Upper lobe of left lung (tissue), 4 donors: ENCODE data around the gene PDS5B.

Experiments
- EP300 ChIP-seq, 4 donors: sonication (generic); formaldehyde crosslinking; IDR thresholded peaks; one replicate each; pipeline ENCODE4 v1.5.1; 2017; ENCODE audit warnings: antibody characterized with exemption in 4 of 4, control low read depth in 2 of 4
- POLR2A ChIP-seq, 4 donors: fragments of 450-650 bp; IDR thresholded peaks; one replicate each; pipeline ENCODE4 v1.5.1; 2016 to 2017; ENCODE audit warnings: antibody characterized with exemption in 4 of 4, mild to moderate bottlenecking in 2 of 4
- POLR2AphosphoS5 ChIP-seq, 2 donors: sonication (generic); formaldehyde crosslinking; IDR thresholded peaks; one replicate each; pipeline ENCODE4 v1.5.1; 2017; ENCODE audit warnings: antibody characterized with exemption in 2 of 2
- TF ChIP-seq, protein P1 (sequence below), 6 experiments: fragments of 450-650 bp in 4 of 6; fragments of 200-600 bp in 2 of 6; sonication (generic) in 2 of 6; IDR thresholded peaks; one replicate each; pipeline ENCODE4 v1.5.1; 2016 to 2019; ENCODE audit warnings: antibody characterized with exemption in 6 of 6

GRCh38 chr13:32642316-32642715 is 56.1 kb downstream of the PDS5B start:
- TF ChIP-seq, protein P1, sequence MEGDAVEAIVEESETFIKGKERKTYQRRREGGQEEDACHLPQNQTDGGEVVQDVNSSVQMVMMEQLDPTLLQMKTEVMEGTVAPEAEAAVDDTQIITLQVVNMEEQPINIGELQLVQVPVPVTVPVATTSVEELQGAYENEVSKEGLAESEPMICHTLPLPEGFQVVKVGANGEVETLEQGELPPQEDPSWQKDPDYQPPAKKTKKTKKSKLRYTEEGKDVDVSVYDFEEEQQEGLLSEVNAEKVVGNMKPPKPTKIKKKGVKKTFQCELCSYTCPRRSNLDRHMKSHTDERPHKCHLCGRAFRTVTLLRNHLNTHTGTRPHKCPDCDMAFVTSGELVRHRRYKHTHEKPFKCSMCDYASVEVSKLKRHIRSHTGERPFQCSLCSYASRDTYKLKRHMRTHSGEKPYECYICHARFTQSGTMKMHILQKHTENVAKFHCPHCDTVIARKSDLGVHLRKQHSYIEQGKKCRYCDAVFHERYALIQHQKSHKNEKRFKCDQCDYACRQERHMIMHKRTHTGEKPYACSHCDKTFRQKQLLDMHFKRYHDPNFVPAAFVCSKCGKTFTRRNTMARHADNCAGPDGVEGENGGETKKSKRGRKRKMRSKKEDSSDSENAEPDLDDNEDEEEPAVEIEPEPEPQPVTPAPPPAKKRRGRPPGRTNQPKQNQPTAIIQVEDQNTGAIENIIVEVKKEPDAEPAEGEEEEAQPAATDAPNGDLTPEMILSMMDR (IDR thresholded peaks at IDR 0.05), result no peak
- no peak for TF ChIP-seq POLR2A (IDR thresholded peaks at IDR 0.05)
- TF ChIP-seq POLR2AphosphoS5 (IDR thresholded peaks at IDR 0.05), result no peak
- TF ChIP-seq EP300 (IDR thresholded peaks at IDR 0.05), result no peak
